ENCODE data around the gene PTPRF.

PTPRF gene

DNA sequence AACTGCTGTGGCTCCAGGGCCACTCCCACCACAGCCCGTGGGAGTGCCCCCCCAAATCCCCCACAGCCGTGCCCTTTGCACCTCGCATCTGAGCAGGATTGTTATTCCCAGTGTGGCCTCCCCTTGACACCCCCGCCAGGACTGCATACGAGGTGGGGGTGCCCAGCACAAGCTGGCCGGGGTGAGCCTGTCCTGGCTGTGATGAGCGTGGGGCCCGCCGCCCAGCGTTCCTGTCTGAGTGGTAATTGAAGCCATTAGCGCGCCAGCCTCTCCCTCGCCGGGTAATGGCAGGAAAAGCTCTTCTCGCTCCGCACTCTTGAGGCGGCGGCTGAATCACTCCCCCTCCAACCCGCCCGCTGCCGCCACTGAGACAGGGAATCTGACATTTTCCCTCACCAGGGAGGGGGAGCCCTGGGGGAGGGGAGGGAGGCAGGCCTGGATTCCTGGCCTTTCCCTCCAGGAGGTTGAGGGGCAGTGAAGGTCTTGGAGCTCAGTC lies 27.7 kb downstream of the PTPRF start:
- DNase-seq (ENCODE audit: low read depth in 2 of 2): peak in 1 of 2 donors; percentile 24
- TF ChIP-seq, protein P1, sequence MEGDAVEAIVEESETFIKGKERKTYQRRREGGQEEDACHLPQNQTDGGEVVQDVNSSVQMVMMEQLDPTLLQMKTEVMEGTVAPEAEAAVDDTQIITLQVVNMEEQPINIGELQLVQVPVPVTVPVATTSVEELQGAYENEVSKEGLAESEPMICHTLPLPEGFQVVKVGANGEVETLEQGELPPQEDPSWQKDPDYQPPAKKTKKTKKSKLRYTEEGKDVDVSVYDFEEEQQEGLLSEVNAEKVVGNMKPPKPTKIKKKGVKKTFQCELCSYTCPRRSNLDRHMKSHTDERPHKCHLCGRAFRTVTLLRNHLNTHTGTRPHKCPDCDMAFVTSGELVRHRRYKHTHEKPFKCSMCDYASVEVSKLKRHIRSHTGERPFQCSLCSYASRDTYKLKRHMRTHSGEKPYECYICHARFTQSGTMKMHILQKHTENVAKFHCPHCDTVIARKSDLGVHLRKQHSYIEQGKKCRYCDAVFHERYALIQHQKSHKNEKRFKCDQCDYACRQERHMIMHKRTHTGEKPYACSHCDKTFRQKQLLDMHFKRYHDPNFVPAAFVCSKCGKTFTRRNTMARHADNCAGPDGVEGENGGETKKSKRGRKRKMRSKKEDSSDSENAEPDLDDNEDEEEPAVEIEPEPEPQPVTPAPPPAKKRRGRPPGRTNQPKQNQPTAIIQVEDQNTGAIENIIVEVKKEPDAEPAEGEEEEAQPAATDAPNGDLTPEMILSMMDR (IDR thresholded peaks at IDR 0.05; ENCODE audit: low read depth, low read length): no peak
- H3K4me3 ChIP-seq (replicated peaks in 1 of 2; ENCODE audit: low read depth in 2 of 2, low read length in 2 of 2): no peak overlapping the region

DNA sequence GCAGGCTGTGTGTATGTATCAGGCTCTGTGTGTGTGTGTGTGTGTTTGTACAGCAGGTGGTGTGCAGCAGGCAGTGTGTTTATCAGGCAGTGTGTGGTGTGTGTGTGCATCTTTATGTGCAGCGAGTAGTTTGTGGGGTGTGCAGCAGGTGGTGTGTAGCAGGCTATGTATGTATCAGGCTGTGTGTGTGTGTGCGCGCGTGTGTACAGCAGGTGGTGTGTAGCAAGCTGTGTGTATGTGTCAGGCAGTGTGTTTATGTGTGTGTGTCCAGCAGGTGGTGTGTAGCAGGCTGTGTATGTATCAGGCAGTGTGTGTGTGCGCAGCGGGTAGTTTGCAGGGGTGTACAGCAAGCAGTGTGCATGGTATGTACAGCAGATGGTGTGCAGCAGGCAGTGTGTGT lies 29.0 kb downstream of the PTPRF start:
- TF ChIP-seq, protein P1 (IDR thresholded peaks at IDR 0.05; ENCODE audit: low read depth, low read length): no peak
- no peak overlapping the region for H3K4me3 ChIP-seq (replicated peaks in 1 of 2; ENCODE audit: low read depth in 2 of 2, low read length in 2 of 2)
- no peak for DNase-seq (ENCODE audit: low read depth in 2 of 2)

DNA sequence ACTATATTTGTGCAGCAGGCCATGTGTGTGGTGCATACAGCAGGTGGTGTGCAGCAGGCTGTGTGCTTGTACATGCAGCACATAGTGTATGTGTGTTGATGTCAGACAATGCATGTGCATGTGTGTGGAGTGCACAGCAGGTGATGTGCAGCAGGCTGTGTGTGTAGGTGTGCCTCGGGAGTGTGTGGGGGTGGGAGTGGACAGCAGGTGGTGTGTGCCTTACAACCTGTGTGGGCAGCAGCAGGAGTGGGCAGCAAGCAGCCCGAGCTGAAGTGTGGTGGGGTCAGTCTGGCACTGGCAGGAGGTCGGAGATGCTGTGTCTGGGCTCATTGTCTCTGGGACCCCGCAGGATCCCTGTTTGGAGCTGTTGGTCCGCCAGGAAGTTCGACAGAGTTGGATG lies 29.6 kb downstream of the PTPRF start:
- TF ChIP-seq, protein P1 (IDR thresholded peaks at IDR 0.05; ENCODE audit: low read depth, low read length): no peak
- DNase-seq (ENCODE audit: low read depth in 2 of 2): no peak
- H3K4me3 ChIP-seq (replicated peaks in 1 of 2; ENCODE audit: low read depth in 2 of 2, low read length in 2 of 2): no peak overlapping the region

DNA sequence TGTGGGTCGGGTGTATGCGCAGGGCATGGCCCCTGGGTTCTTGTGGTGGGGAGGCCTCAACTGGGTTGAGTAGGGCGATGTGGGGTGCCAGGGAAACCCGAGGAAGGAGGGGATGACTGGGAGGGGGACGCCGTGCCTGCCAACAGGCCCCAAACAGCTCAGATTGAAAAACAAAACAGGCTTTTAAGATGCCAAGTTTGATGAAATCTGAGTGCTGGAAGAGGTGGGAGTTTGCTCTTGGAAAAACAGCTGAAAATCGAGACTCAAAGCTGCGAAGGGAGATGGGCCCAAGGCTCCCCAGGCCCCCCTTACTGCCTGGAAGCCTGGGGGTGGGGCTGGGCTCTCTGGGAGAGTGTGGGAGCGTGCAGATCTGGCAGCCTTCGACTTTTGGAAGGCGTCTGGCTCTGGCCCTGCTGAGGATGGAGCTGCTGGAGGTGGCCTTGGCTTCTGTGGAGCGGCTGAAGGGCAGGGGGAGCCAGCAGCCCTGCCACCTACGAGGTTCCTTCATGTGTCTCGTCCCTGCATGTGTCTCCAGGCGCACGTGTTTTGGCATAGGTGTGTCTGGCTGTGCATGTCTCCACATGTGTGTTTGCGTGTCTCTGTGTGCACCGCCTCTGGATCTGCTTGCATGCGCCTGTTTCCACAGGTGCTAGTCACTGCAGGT lies 33.3 kb downstream of the PTPRF start:
- H3K4me3 ChIP-seq (replicated peaks in 1 of 2; ENCODE audit: low read depth in 2 of 2, low read length in 2 of 2): no peak overlapping the region
- TF ChIP-seq, protein P1 (IDR thresholded peaks at IDR 0.05; ENCODE audit: low read depth, low read length): no peak
- DNase-seq (ENCODE audit: low read depth in 2 of 2): peak in 1 of 2 donors; percentile 48

DNA sequence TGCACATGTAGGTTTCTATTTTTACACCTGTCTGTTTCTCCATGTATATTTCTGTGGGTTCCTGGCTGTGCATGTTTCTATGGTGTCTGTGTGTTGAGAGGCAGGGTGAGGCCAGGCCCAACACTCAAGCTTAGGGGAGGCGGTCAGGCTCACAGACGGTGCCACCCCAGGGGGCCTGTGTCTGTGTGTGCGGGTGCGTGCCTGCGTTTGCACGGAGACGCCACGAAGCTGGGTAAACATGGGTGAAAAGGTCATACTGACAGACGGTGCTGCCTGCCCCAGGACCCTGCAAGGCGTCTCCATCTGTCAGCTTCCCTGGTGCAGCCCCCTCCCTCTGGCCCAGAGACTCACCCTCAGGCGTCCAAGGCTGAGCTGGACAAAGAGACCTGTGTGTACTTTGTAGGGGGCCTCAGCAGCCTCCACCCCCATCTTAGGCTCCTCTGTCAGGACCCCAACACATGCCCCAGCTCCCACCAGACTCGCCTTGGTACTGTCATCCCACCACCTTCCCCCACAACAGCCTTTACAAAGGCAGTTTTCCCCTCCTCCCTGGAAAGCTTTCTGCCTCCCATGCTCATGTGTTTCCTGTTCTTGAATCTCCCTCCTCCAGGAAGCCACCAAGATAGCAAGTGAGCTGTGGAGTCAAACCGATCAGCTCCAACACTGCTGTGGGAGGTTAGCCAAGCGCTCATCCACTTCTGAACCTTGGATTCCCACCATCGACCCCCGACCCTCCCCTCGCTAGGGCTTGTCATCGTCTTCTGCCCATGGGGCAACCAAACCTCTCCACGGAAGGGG lies 34.1 kb downstream of the PTPRF start:
- no peak for DNase-seq (ENCODE audit: low read depth in 2 of 2)
- peak overlapping the region in 1 of 2 donors; percentile 56 for H3K4me3 ChIP-seq (replicated peaks in 1 of 2; ENCODE audit: low read depth in 2 of 2, low read length in 2 of 2)
- TF ChIP-seq, protein P1 (IDR thresholded peaks at IDR 0.05; ENCODE audit: low read depth, low read length): no peak

DNA sequence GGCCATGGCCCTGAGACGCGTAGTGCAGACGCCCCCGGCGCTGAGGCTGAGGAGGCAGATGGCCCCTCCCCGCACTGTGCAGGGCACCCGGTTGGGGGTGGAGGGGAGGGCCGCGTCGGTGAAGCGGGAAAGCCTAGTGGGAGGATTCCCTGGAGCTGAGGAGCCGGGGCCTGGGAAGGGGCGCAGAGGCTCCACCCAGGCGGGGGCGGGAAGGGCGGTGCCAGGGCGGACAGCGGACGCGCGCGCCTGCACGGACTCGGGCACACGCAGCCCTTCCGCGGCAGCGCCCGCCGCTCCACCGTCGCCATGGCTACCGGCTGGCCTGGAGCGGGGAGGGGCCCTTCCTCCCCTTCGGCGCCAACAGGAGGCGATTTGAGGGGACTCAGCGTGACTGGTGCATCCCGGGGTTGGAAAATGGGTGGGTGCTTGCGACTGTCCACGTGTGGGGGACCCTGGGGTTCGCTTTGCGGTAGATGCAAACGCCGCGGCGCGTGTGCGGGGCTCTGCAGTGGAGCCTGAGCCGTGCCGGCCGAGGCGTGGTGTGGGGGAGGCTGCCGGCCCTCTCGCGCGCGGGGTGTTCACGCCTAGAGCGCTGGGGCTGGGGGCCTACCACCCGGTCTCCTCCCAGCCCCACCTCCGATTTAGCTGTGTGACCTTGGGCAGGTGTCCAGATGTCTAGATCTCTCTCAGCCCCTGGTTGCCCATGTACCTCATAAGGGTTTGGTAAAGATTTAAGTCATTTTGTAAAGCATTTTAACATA lies 35.1 kb downstream of the PTPRF start:
- peak overlapping the region; percentile 56 to 60 for H3K4me3 ChIP-seq (replicated peaks in 1 of 2; ENCODE audit: low read depth in 2 of 2, low read length in 2 of 2)
- peak; percentile 39 to 69 for DNase-seq (ENCODE audit: low read depth in 2 of 2)
- TF ChIP-seq, protein P1 (IDR thresholded peaks at IDR 0.05; ENCODE audit: low read depth, low read length): no peak

Measured in cardiac fibroblast (primary cell).